ENCODE data around the gene PIK3CG.
"Not testable (repeated sequence)": the region's sequence is repeated elsewhere in the genome, so short reads cannot be mapped to it uniquely, and the experiment has no call there.

PIK3CG gene

DNA sequence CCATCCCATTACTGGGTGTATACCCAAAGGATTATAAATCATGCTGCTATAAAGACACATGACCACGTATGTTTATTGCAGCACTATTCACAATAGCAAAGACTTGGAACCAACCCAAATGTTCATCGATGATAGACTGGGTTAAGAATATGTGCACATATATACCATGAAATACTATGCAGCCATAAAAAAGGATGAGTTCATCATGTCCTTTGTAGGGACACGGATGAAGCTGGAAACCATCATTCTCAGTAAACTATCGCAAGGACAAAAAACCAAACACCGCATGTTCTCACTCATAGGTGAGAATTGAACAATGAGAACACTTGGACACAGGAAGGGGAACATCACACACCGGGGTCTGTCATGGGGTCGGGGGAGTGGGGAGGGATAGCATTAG lies 73.0 kb downstream of the PIK3CG start:
- not testable (repeated sequence) for DNase-seq (ENCODE audit: low read depth in 2 of 2)

DNA sequence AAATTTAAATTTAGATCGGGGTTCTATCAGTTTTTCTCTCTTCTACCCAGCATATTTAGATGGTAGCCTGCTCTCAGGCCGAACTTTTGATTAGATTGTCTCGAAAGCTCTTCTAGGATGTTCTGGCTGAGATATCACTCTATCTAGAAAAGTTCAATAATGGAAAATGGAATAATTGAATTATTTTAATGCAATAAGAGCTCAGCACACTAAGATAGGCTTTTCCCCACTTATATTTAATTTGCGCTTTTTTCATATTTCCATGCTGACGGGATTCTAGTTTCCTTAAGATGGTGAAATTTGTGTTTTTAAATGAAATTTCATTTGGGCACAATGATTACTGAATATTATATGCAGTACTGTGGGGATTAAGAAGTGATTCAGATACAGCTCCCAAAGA lies 73.7 kb downstream of the PIK3CG start:
- DNase-seq (ENCODE audit: low read depth in 2 of 2): no peak

DNA sequence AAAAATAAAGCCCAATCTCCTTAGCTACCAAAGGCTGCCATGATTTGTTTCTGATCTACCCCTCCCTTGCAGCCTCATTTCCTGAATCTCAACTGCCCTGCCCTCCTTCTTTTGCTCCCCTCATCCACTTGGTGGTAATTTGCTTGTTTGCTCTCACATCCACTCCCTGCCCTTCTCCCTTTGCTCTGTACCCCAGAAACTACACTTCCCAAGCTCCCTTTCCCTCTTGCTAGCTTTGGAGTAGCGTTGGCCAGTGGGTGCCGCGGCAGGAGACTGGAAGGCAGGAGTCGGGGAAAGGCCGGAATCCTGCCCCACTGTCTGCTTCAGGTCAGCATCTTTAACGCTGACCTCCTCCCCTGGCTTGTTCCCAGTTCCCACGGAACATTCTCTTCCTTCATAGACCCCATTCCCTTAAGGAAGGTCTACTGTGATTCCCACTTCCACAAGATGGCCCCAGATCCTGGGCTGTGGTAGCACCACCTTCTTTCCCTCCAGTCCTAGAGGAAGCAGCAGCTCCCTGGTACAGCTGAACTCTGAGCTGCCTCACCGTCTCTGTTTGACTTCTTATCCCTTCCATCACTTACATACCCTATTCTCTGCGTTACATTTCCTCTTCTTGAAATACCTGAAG lies 79.1 kb downstream of the PIK3CG start:
- no peak for DNase-seq (ENCODE audit: low read depth in 2 of 2)

DNA sequence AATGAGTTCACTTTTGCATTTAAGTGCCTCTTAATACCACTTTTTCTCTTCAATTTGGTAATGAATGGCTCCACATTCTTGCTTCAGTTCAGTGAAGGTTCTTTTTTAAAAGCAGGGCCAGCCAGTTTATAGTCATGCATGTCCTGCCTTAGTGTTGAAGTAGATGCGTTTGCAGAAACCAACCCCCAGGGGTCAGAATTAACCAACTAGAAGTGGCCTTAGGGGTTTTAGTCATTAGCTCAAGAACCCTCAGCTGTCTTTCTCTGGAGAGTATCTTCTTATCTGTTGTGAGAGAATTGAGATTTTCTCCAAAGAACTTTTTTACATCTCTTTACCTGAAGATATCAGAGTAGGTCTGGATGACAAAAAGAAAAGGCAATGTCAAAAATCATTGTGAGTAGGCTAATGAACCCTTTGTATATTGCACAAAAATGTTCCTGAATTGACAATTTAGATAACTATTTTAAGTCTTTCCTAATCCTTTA lies 82.2 kb downstream of the PIK3CG start:
- DNase-seq (ENCODE audit: low read depth in 2 of 2): no peak

DNA sequence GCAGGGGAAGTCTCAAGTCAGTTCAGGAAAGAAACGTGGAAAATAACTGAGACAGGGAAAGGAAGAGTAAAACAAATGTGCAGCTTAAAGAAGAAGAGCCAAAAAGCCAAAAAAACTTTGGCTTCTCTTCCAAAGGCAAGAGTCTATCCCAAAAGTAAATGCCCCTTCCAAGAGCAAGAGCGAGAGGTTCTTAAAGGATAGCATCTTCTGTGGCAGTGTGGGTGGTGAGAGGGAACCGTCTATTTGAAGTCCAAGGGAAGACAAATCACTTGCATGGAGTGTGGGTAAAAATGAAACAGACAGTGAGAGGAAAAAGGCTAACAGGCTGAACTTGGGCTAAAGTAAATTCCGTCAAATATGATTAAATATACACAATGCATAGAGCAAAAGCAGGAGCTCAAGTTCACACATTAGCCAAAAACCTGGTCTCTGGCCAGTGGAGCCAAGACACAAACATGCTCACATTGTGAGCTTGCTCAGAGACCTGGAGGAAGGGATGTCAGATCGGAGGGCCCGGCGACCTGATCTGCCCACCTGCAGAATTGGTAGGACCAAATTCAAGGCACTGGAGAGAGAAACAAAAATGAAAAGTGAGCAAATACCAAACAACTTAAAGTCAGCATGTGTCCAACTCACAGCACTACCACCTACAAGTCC lies 87.0 kb downstream of the PIK3CG start:
- no peak for DNase-seq (ENCODE audit: low read depth in 2 of 2)

DNA sequence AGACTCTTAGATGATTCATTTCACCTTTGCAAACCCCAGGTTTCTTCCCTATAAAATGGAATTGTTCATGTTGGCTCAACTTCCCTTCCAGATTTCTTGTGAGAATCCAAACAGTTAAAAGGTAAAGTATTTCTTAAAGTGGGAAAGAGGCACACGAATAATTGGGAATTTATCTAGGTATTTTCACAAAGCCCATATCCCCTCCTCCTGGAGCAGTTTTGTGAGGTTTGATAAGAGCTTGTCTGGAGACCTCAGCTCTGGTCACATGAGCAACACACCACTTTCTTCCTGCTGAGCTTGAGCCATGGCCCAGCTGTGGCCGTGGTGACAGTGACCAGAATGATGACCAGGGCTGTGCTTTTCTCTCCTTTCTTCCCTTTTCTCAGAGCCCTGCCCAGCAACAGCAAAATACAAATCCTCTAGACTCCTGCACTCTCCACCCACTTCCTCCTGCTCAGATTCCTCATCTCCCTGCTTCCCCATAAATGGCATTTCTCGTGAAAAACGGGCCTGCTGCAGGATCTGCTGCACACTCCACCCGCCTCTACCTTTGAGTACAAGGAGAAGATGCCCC lies 87.7 kb downstream of the PIK3CG start:
- DNase-seq (ENCODE audit: low read depth in 2 of 2): no peak

DNA sequence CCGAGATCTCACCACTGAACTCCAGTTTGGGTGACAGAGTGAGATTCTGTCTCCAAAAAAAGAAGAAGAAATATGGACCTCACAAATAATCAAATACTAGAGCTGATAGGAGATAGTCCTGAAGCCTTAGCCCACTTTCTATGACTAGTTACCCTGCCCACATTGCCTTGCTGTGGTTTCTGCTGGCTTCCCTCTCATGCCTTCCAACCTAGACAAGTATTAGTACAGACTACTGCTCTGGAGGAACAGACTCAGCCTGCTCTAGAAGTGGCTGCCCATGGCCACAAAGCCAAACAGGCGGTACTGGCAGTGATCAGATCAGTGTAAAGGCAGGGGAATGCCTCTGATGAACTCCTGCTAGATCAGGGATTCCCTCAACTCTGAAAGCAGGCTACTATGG lies 89.8 kb downstream of the PIK3CG start:
- DNase-seq (ENCODE audit: low read depth in 2 of 2): no peak

DNA sequence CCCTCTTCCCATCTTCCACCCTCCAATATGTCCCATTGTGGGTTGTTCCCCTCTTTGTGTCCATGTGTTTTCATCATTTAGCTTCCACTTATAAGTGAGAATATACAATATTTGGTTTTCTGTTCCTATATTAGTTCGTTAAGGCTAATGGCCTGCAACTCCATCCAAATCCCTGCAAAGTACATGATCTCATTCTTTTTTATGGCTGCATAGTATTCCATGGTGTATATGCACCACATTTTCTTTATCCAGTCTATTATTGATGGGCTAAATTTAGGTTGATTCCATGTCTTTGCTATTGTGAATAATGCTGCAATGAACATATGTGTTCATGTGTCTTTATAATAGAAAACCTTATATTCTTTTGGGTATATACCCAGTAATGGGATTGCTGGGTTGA lies 90.8 kb downstream of the PIK3CG start:
- not testable (repeated sequence) for DNase-seq (ENCODE audit: low read depth in 2 of 2)

Data from stimulated activated CD4-positive, alpha-beta T cell treated with anti-CD3 and anti-CD28 coated beads, Interleukin-12 subunit alpha, Interleukin-12 subunit beta, amount 100 ng/mL, for 24 hours (primary cell).